Measurements from ENCODE around the gene PHTF1.
A peak's percentile ranks its signal among the peaks of the same experiment; 100 is the strongest.

PHTF1 gene

GRCh38 chr1:113714606-113715269 lies 44.5 kb downstream of the PHTF1 start:
- no peak overlapping the region for H3K27ac ChIP-seq
- no peak for TF ChIP-seq ZFX (IDR thresholded peaks at IDR 0.05)
- TF ChIP-seq CTCF (conservative IDR thresholded peaks at IDR 0.05), result peak; percentile 17

- no peak for TF ChIP-seq ZFX (IDR thresholded peaks at IDR 0.05)
- TF ChIP-seq CTCF (conservative IDR thresholded peaks at IDR 0.05), result no peak
- H3K27ac ChIP-seq, result no peak overlapping the region
Observed at GRCh38 chr1:113701429-113701828, 57.9 kb downstream of the PHTF1 start.

GRCh38 chr1:113694910-113695309 lies 64.4 kb downstream of the PHTF1 start:
- TF ChIP-seq ZFX (IDR thresholded peaks at IDR 0.05), result no peak
- no peak for TF ChIP-seq CTCF (conservative IDR thresholded peaks at IDR 0.05)
- H3K27ac ChIP-seq, result no peak overlapping the region

GRCh38 chr1:113692824-113693431 lies 66.4 kb downstream of the PHTF1 start:
- TF ChIP-seq CTCF (conservative IDR thresholded peaks at IDR 0.05) (no peak), ZFX (IDR thresholded peaks at IDR 0.05) (no peak)
- H3K27ac ChIP-seq, result no peak overlapping the region

DNA sequence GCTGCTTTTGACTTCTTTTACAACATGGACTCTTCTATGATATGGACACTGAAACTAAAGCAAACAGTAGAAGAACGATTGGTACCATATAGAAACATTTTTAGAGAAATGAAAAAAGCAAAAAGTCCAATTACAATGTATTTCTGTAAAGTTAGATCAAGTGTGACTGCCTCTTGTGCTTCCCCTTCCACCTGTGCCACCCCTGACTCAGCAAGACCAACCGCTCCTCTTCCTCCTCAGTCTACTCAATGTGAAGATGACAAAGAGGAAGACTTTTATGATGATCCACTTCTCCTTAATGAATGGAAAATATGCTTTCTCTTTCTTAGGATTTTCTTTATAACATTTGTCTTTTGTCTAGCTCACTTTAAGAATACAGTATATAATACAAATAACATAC lies 66.9 kb downstream of the PHTF1 start:
- H3K27ac ChIP-seq, result no peak overlapping the region
- no peak for TF ChIP-seq CTCF (conservative IDR thresholded peaks at IDR 0.05)
- no peak for TF ChIP-seq ZFX (IDR thresholded peaks at IDR 0.05)

DNA sequence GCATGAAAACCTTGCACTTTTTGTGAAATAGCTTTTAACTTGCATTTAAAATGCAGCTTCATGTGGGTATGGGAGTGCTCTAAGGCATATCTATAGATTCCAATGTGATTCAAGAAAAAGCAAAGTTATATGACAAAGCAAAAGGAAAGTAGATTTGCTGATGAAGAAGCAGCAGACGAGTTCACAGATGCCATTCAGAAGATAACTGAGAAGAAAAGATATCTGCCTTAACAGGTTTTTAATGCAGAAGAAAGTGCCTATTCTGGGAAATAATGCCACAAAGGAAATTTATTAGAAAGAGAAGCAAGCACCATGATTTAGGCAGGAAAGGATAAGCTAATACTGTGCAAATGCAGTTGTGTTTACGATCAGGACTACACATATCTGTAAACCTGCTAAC lies 68.1 kb downstream of the PHTF1 start:
- no peak overlapping the region for H3K27ac ChIP-seq
- no peak for TF ChIP-seq CTCF (conservative IDR thresholded peaks at IDR 0.05)
- no peak for TF ChIP-seq ZFX (IDR thresholded peaks at IDR 0.05)

GRCh38 chr1:113686891-113687618 lies 72.2 kb downstream of the PHTF1 start:
- TF ChIP-seq ZFX (IDR thresholded peaks at IDR 0.05) (no peak), CTCF (conservative IDR thresholded peaks at IDR 0.05) (no peak)
- no peak overlapping the region for H3K27ac ChIP-seq

All from C4-2B (cell line).